ENCODE results near the gene RPL11. TPM values are rescaled to one million over a fixed set of nuclear protein-coding genes. Genes with fewer than 3 reads are reported as not detected.

The RPL11 gene
- total and polyA plus RNA-seq, 2 experiments from 2014 or later = 1,126 to 1,484 TPM

DNA sequence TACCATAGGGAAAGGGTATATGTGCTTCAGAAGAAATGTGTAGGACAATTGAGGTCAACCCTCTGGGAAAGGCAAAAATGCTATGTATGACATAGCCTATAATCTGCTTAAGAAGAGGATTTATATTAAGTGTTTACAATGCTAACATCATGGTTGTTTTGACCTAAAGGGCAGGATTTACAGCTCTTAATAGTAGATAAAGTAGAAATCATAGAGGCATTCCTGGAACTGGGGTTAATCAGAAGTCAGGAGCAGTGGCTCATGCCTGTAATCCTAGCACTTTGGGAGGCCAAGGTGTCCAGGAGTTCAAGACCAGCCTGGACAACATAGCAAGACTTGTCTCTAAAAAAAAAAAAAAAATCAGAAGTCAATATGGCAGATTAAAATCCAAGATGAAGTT is 8.7 kb upstream of the RPL11 start (continued):
- TF ChIP-seq, protein P1, sequence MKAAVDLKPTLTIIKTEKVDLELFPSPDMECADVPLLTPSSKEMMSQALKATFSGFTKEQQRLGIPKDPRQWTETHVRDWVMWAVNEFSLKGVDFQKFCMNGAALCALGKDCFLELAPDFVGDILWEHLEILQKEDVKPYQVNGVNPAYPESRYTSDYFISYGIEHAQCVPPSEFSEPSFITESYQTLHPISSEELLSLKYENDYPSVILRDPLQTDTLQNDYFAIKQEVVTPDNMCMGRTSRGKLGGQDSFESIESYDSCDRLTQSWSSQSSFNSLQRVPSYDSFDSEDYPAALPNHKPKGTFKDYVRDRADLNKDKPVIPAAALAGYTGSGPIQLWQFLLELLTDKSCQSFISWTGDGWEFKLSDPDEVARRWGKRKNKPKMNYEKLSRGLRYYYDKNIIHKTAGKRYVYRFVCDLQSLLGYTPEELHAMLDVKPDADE (IDR thresholded peaks at IDR 0.05) = no peak
- TF ChIP-seq ZNF331 (CRISPR knock-in tag; IDR thresholded peaks at IDR 0.05; ENCODE audit: low read depth) = no peak
- TF ChIP-seq, protein P2, sequence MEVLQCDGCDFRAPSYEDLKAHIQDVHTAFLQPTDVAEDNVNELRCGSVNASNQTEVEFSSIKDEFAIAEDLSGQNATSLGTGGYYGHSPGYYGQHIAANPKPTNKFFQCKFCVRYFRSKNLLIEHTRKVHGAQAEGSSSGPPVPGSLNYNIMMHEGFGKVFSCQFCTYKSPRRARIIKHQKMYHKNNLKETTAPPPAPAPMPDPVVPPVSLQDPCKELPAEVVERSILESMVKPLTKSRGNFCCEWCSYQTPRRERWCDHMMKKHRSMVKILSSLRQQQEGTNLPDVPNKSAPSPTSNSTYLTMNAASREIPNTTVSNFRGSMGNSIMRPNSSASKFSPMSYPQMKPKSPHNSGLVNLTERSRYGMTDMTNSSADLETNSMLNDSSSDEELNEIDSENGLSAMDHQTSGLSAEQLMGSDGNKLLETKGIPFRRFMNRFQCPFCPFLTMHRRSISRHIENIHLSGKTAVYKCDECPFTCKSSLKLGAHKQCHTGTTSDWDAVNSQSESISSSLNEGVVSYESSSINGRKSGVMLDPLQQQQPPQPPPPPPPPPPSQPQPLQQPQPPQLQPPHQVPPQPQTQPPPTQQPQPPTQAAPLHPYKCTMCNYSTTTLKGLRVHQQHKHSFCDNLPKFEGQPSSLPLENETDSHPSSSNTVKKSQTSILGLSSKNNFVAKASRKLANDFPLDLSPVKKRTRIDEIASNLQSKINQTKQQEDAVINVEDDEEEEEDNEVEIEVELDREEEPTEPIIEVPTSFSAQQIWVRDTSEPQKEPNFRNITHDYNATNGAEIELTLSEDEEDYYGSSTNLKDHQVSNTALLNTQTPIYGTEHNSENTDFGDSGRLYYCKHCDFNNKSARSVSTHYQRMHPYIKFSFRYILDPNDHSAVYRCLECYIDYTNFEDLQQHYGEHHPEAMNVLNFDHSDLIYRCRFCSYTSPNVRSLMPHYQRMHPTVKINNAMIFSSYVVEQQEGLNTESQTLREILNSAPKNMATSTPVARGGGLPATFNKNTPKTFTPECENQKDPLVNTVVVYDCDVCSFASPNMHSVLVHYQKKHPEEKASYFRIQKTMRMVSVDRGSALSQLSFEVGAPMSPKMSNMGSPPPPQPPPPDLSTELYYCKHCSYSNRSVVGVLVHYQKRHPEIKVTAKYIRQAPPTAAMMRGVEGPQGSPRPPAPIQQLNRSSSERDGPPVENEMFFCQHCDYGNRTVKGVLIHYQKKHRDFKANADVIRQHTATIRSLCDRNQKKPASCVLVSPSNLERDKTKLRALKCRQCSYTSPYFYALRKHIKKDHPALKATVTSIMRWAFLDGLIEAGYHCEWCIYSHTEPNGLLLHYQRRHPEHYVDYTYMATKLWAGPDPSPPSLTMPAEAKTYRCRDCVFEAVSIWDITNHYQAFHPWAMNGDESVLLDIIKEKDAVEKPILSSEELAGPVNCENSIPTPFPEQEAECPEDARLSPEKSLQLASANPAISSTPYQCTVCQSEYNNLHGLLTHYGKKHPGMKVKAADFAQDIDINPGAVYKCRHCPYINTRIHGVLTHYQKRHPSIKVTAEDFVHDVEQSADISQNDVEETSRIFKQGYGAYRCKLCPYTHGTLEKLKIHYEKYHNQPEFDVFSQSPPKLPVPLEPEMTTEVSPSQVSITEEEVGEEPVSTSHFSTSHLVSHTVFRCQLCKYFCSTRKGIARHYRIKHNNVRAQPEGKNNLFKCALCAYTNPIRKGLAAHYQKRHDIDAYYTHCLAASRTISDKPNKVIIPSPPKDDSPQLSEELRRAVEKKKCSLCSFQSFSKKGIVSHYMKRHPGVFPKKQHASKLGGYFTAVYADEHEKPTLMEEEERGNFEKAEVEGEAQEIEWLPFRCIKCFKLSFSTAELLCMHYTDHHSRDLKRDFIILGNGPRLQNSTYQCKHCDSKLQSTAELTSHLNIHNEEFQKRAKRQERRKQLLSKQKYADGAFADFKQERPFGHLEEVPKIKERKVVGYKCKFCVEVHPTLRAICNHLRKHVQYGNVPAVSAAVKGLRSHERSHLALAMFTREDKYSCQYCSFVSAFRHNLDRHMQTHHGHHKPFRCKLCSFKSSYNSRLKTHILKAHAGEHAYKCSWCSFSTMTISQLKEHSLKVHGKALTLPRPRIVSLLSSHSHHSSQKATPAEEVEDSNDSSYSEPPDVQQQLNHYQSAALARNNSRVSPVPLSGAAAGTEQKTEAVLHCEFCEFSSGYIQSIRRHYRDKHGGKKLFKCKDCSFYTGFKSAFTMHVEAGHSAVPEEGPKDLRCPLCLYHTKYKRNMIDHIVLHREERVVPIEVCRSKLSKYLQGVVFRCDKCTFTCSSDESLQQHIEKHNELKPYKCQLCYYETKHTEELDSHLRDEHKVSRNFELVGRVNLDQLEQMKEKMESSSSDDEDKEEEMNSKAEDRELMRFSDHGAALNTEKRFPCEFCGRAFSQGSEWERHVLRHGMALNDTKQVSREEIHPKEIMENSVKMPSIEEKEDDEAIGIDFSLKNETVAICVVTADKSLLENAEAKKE (CRISPR knock-in tag; IDR thresholded peaks at IDR 0.05) = no peak
- TF ChIP-seq POLR2AphosphoS5 (IDR thresholded peaks at IDR 0.05; ENCODE audit: low read depth) = no peak
- TF ChIP-seq NANOG (IDR thresholded peaks at IDR 0.05; ENCODE audit: borderline replicate concordance) = no peak
- TF ChIP-seq EZH2 (IDR thresholded peaks at IDR 0.05; ENCODE audit: low read depth, unreplicated experiment) = no peak

DNA sequence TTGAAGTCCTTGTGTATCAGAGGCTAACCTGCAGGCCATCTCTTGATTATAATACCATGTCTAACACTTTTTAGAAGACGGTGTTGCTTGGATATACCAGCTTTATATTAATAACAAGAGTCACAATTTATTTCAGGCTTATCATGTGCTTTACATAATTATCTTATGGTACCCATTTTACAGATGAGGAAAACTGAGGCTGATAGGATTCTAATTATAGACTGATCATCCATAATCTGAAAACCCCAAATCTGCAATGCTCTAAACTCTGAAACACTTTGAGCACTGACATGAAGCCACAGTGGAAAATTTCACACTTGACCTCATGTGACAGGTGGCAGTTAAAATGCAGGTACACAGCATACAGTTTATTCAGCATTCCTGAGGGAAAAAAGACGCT is 7.2 kb upstream of the RPL11 start:
- no peak overlapping the region for H3K27ac Mint-ChIP-seq
- no peak for ATAC-seq
- H3K36me3 Mint-ChIP-seq (ENCODE audit: low read depth) = no peaks in the 10 kb centered on the region
- TF ChIP-seq CREB1 (CRISPR knock-in tag; IDR thresholded peaks at IDR 0.05; ENCODE audit: low read depth) = no peak
- TF ChIP-seq, protein P1 (IDR thresholded peaks at IDR 0.05) = no peak
- TF ChIP-seq, protein P3, sequence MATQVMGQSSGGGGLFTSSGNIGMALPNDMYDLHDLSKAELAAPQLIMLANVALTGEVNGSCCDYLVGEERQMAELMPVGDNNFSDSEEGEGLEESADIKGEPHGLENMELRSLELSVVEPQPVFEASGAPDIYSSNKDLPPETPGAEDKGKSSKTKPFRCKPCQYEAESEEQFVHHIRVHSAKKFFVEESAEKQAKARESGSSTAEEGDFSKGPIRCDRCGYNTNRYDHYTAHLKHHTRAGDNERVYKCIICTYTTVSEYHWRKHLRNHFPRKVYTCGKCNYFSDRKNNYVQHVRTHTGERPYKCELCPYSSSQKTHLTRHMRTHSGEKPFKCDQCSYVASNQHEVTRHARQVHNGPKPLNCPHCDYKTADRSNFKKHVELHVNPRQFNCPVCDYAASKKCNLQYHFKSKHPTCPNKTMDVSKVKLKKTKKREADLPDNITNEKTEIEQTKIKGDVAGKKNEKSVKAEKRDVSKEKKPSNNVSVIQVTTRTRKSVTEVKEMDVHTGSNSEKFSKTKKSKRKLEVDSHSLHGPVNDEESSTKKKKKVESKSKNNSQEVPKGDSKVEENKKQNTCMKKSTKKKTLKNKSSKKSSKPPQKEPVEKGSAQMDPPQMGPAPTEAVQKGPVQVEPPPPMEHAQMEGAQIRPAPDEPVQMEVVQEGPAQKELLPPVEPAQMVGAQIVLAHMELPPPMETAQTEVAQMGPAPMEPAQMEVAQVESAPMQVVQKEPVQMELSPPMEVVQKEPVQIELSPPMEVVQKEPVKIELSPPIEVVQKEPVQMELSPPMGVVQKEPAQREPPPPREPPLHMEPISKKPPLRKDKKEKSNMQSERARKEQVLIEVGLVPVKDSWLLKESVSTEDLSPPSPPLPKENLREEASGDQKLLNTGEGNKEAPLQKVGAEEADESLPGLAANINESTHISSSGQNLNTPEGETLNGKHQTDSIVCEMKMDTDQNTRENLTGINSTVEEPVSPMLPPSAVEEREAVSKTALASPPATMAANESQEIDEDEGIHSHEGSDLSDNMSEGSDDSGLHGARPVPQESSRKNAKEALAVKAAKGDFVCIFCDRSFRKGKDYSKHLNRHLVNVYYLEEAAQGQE (IDR thresholded peaks at IDR 0.05; ENCODE audit: unreplicated experiment) = no peak
- no peak for TF ChIP-seq EZH2phosphoT487 (IDR thresholded peaks at IDR 0.05; ENCODE audit: unreplicated experiment)
- no peak for TF ChIP-seq JUNB (IDR thresholded peaks at IDR 0.05; ENCODE audit: unreplicated experiment)
- no peak for TF ChIP-seq EZH2 (IDR thresholded peaks at IDR 0.05; ENCODE audit: low read depth, unreplicated experiment)
- no peak for TF ChIP-seq ZNF114 (CRISPR knock-in tag; IDR thresholded peaks at IDR 0.05)
- TF ChIP-seq, protein P4, sequence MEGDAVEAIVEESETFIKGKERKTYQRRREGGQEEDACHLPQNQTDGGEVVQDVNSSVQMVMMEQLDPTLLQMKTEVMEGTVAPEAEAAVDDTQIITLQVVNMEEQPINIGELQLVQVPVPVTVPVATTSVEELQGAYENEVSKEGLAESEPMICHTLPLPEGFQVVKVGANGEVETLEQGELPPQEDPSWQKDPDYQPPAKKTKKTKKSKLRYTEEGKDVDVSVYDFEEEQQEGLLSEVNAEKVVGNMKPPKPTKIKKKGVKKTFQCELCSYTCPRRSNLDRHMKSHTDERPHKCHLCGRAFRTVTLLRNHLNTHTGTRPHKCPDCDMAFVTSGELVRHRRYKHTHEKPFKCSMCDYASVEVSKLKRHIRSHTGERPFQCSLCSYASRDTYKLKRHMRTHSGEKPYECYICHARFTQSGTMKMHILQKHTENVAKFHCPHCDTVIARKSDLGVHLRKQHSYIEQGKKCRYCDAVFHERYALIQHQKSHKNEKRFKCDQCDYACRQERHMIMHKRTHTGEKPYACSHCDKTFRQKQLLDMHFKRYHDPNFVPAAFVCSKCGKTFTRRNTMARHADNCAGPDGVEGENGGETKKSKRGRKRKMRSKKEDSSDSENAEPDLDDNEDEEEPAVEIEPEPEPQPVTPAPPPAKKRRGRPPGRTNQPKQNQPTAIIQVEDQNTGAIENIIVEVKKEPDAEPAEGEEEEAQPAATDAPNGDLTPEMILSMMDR (conservative IDR thresholded peaks at IDR 0.05; ENCODE audit: low read depth in 2 of 2) = no peak

More for the DNA sequence above, 7.2 kb upstream of the RPL11 start:
- no peaks in the 10 kb centered on the region for H3K4me1 Mint-ChIP-seq
- DNase-seq (ENCODE audit: low spot score) = no peak
- H3K27me3 Mint-ChIP-seq (ENCODE audit: insufficient read depth, low read depth, poor library complexity) = peaks cover 12% of the 10 kb centered on the region
- no peaks in the 10 kb centered on the region for H3K27me3 ChIP-seq (ENCODE audit: insufficient read depth)
- H4K20me1 ChIP-seq (replicated peaks; ENCODE audit: insufficient read depth) = no peaks in the 10 kb centered on the region
- no peak overlapping the region for H3K27ac ChIP-seq (ENCODE audit: low read depth)
- H3K4me3 Mint-ChIP-seq = no peak overlapping the region
- no peaks in the 10 kb centered on the region for H3F3A ChIP-seq (replicated peaks; ENCODE audit: low read depth)
- peaks cover 12% of the 10 kb centered on the region for H3K9me3 Mint-ChIP-seq
- H3K9me2 ChIP-seq (ENCODE audit: insufficient read depth) = no peaks in the 10 kb centered on the region
- H3K36me3 ChIP-seq (ENCODE audit: insufficient read depth) = no peaks in the 10 kb centered on the region
- no peak overlapping the region for H2AFZ ChIP-seq
- no peak overlapping the region for H3K4me2 ChIP-seq
- no peak overlapping the region for H3K4me3 ChIP-seq
- no peaks in the 10 kb centered on the region for H3K79me2 ChIP-seq (replicated peaks; ENCODE audit: insufficient read depth)
- no peaks in the 10 kb centered on the region for H3K4me1 ChIP-seq (ENCODE audit: insufficient read depth)
